GM23338 (cell line): ENCODE results near the gene B4GALT3. TPM values are rescaled to one million over a fixed set of nuclear protein-coding genes. Genes with fewer than 3 reads are reported as not detected.

Experiments used
- ATAC-seq: fragments of 200-7000 bp; cut with Tn5 transposase; 3 replicates; pipeline ENCODE4 v1.9.1; 2020
- DNase-seq: peaks from one replicate; pipeline ENCODE4 v3.0.0-alpha.2; 2015; ENCODE audit warnings: low spot score
- H2AFZ ChIP-seq: fragments of 200-600 bp; sonication (generic); 2 replicates; pipeline ENCODE4 v1.8.0; 2016; ENCODE audit warnings: antibody characterized with exemption, mild to moderate bottlenecking, moderate library complexity
- H3F3A ChIP-seq: fragments of 200-600 bp; sonication (generic); replicated peaks from 2 replicates; pipeline ENCODE4 v1.8.0; 2017; ENCODE audit warnings: antibody characterized with exemption, mixed run types, low read depth
- H3K27ac ChIP-seq: fragments of 200-600 bp; sonication (generic); 2 replicates; pipeline ENCODE4 v1.6.1; 2016; ENCODE audit warnings: low read depth
- H3K27me3 ChIP-seq: fragments of 200-600 bp; sonication (generic); 2 replicates; pipeline ENCODE4 v1.8.0; 2016; ENCODE audit warnings: mild to moderate bottlenecking, mixed run types, moderate library complexity; ENCODE audit not compliant: insufficient read depth
- H3K36me3 ChIP-seq: fragments of 200-600 bp; sonication (generic); 2 replicates; pipeline ENCODE4 v1.8.0; 2016; ENCODE audit warnings: mild to moderate bottlenecking; ENCODE audit not compliant: insufficient read depth
- H3K4me1 ChIP-seq: fragments of 200-600 bp; sonication (generic); 2 replicates; pipeline ENCODE4 v1.8.0; 2016; ENCODE audit warnings: mild to moderate bottlenecking, moderate library complexity; ENCODE audit not compliant: insufficient read depth
- H3K4me2 ChIP-seq: fragments of 200-600 bp; sonication (generic); 2 replicates; pipeline ENCODE4 v1.7.1; 2017; ENCODE audit warnings: mixed run types
- H3K4me3 ChIP-seq: fragments of 200-600 bp; sonication (generic); 2 replicates; pipeline ENCODE4 v1.6.1; 2016; ENCODE audit warnings: mixed run types
- H3K79me2 ChIP-seq: fragments of 200-600 bp; sonication (generic); replicated peaks from 2 replicates; pipeline ENCODE4 v1.8.0; 2017; ENCODE audit warnings: mild to moderate bottlenecking; ENCODE audit not compliant: insufficient read depth
- H3K9me2 ChIP-seq: fragments of 200-600 bp; sonication (generic); 2 replicates; pipeline ENCODE4 v1.8.0; 2017; ENCODE audit not compliant: insufficient read depth
- H4K20me1 ChIP-seq: fragments of 200-600 bp; sonication (generic); replicated peaks from 2 replicates; pipeline ENCODE4 v1.8.0; 2017; ENCODE audit warnings: mild to moderate bottlenecking; ENCODE audit not compliant: insufficient read depth
- H3K27ac Mint-ChIP-seq: 2 replicates; pipeline ENCODE4 v1.8.0; 2020; ENCODE audit warnings: inconsistent platforms, mild to moderate bottlenecking, moderate library complexity, mixed read lengths
- H3K27me3 Mint-ChIP-seq: 3 replicates; pipeline ENCODE4 v1.8.0; 2022; ENCODE audit warnings: low read depth, mild to moderate bottlenecking, moderate library complexity, mixed read lengths, inconsistent platforms; ENCODE audit not compliant: insufficient read depth, poor library complexity
- H3K36me3 Mint-ChIP-seq: 3 replicates; pipeline ENCODE4 v1.8.0; 2021; ENCODE audit warnings: low read depth, mild to moderate bottlenecking, inconsistent platforms, moderate library complexity, mixed read lengths
- H3K4me1 Mint-ChIP-seq: 3 replicates; pipeline ENCODE4 v1.8.0; 2020; ENCODE audit warnings: mild to moderate bottlenecking, inconsistent platforms, mixed read lengths
- H3K4me3 Mint-ChIP-seq: 3 replicates; pipeline ENCODE4 v1.8.0; 2021; ENCODE audit warnings: moderate library complexity, mild to moderate bottlenecking, inconsistent platforms, mixed read lengths
- H3K9me3 Mint-ChIP-seq: 3 replicates; pipeline ENCODE4 v1.8.0; 2020; ENCODE audit warnings: moderate library complexity, mild to moderate bottlenecking, inconsistent platforms, mixed read lengths
- CREB1 ChIP-seq: fragments of 250-450 bp; sonication (Bioruptor Pico); IDR thresholded peaks from 2 replicates; pipeline ENCODE4 v1.5.0; 2020; ENCODE audit warnings: low read depth, mild to moderate bottlenecking, moderate library complexity
- EZH2 ChIP-seq: fragments of 200-600 bp; sonication (generic); IDR thresholded peaks from one replicate; pipeline ENCODE4 v1.8.0; 2017; ENCODE audit warnings: antibody characterized with exemption, mild to moderate bottlenecking, low read depth; ENCODE audit not compliant: unreplicated experiment
- EZH2phosphoT487 ChIP-seq: fragments of 200-600 bp; sonication (generic); IDR thresholded peaks from one replicate; pipeline ENCODE4 v1.8.1; 2018; ENCODE audit warnings: antibody characterized with exemption; ENCODE audit not compliant: unreplicated experiment
- JUNB ChIP-seq: IDR thresholded peaks from one replicate; pipeline ENCODE4 v1.6.1; 2016; ENCODE audit warnings: antibody characterized with exemption; ENCODE audit not compliant: unreplicated experiment
- NANOG ChIP-seq: IDR thresholded peaks from 2 replicates; pipeline ENCODE4 v1.6.1; 2016; ENCODE audit warnings: antibody characterized with exemption, borderline replicate concordance
- POLR2AphosphoS5 ChIP-seq: IDR thresholded peaks from 2 replicates; pipeline ENCODE4 v1.6.1; 2016; ENCODE audit warnings: antibody characterized with exemption, low read depth
- STAT1 ChIP-seq: IDR thresholded peaks from one replicate; pipeline ENCODE4 v1.6.1; 2016; ENCODE audit warnings: antibody characterized with exemption; ENCODE audit not compliant: unreplicated experiment
- ZNF331 ChIP-seq: fragments of 250-450 bp; sonication (Bioruptor Pico); IDR thresholded peaks from 2 replicates; pipeline ENCODE4 v1.5.0; 2020; ENCODE audit warnings: low read depth, mild to moderate bottlenecking, moderate library complexity
- polyA plus RNA-seq: library from polyadenylated mRNA; unstranded; fragments of >200 nt; fragmentation: Nextera tagmentation; extraction: Ambion mirVana; gene quantifications from 2 replicates; pipeline ENCODE4 v1.2.1, GENCODE V29; 2016
- total RNA-seq: library from RNA; depleted of rRNA; stranded (reverse); fragments of >200 nt; shearing (Covaris generic); gene quantifications from 2 replicates; pipeline ENCODE4 v1.2.3, GENCODE V29; 2014
- TF ChIP-seq, protein P1 (sequence below): IDR thresholded peaks from one replicate; pipeline ENCODE4 v1.6.1; 2018; ENCODE audit warnings: antibody characterized with exemption; ENCODE audit not compliant: unreplicated experiment
- TF ChIP-seq, protein P2 (sequence below), 2 experiments: fragments of 200-600 bp in 1 of 2; sonication (generic) in 1 of 2; conservative IDR thresholded peaks; 2 replicates each; pipeline versions ENCODE4 v1.5.1 to v1.6.1; 2016 to 2017; ENCODE audit warnings: antibody characterized with exemption in 2 of 2, low read depth in 2 of 2, mild to moderate bottlenecking in 2 of 2, moderate library complexity in 1 of 2
- TF ChIP-seq, protein P3 (sequence below): fragments of 250-450 bp; sonication (Bioruptor Pico); IDR thresholded peaks from 2 replicates; pipeline ENCODE4 v1.5.0; 2020; ENCODE audit warnings: mild to moderate bottlenecking, moderate library complexity

Gene B4GALT3
- total and polyA plus RNA-seq, 2 experiments from 2014 or later, result 24.2 to 35.8 TPM

DNA sequence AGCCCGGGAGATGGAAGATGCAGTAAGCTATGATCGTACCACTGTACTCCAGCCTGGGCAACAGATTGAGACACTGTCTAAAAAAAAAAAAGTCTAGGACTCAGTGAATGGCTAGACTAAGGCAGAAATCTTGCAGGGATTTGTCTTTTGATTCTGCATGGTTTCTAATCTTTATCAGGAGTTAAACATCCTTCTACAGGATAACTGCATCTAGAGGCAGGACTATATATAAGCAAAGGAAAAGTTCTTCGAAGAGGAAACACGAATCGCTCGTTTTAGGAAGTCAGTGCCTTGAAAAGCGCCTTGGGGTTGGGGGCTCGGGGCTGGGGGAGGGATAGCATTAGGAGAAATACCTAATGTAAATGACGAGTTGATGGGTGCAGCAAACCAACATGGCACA lies 24.1 kb downstream of the B4GALT3 start:
- peaks cover 7% of the 10 kb centered on the region; the same call in 2 of the 3 replicates for H3K4me1 Mint-ChIP-seq
- peaks cover 3% of the 10 kb centered on the region for H3K27me3 Mint-ChIP-seq
- peak overlapping the region; percentile 96 for H2AFZ ChIP-seq
- peak overlapping the region; percentile 60 for H3K4me3 ChIP-seq
- H3K4me1 ChIP-seq, result peaks cover 5% of the 10 kb centered on the region
- DNase-seq (peak; percentile 36), ATAC-seq (peak; percentile 19)
- no peaks in the 10 kb centered on the region for H3K27me3 ChIP-seq
- no peaks in the 10 kb centered on the region for H3K9me3 Mint-ChIP-seq
- H3K27ac ChIP-seq, result peak overlapping the region; percentile 97
- peaks cover 7% of the 10 kb centered on the region; the same call in 1 of the 2 replicates for H3F3A ChIP-seq
- H4K20me1 ChIP-seq, result no peaks in the 10 kb centered on the region
- H3K9me2 ChIP-seq, result no peaks in the 10 kb centered on the region
- peak overlapping the region; percentile 76 for H3K4me2 ChIP-seq
- H3K36me3 ChIP-seq, result no peaks in the 10 kb centered on the region; the same call in 1 of the 2 replicates
- H3K36me3 Mint-ChIP-seq, result peaks cover 14% of the 10 kb centered on the region
- 0 out of 2 replicates have a peak, but pooled peaks cover 9% of the 10 kb centered on the region for H3K79me2 ChIP-seq
- no peak for TF ChIP-seq POLR2AphosphoS5
- peak overlapping the region; percentile 97 for H3K4me3 Mint-ChIP-seq
- no peak overlapping the region; the same call in 1 of the 2 replicates for H3K27ac Mint-ChIP-seq

DNA sequence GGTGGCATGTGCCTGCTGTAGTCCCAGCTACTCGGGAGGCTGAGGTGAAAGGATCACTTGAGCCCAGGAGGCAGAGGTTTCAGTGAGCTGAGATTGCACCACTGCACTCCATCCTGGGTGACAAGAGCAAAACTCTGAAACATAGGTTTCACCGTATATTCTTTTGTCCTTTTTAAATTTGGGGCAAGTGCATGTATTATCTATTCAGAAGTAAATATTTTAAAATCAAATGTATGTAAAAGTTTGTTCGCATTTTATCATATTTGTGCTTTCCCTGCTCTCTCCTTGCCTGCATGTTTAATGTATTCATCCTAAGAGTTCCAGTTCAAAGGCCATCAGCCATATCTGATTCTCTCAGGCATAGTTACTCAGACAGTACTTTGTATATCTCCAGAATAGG lies 31.5 kb downstream of the B4GALT3 start:
- Histone ChIP-seq H3K9me2 (no peaks in the 10 kb centered on the region), H3F3A (no peaks in the 10 kb centered on the region), H3K36me3 (no peaks in the 10 kb centered on the region), H3K4me2 (no peak overlapping the region), H3K27me3 (no peaks in the 10 kb centered on the region), H4K20me1 (no peaks in the 10 kb centered on the region), H3K4me3 (no peak overlapping the region), H3K79me2 (no peaks in the 10 kb centered on the region), H3K27ac (no peak overlapping the region), H2AFZ (no peak overlapping the region), H3K4me1 (no peaks in the 10 kb centered on the region)
- H3K27ac Mint-ChIP-seq, result no peak overlapping the region
- no peaks in the 10 kb centered on the region for H3K36me3 Mint-ChIP-seq
- no peak for DNase-seq
- no peak for ATAC-seq
- peaks cover 3% of the 10 kb centered on the region for H3K27me3 Mint-ChIP-seq
- no peak overlapping the region for H3K4me3 Mint-ChIP-seq
- H3K9me3 Mint-ChIP-seq, result no peaks in the 10 kb centered on the region
- no peaks in the 10 kb centered on the region for H3K4me1 Mint-ChIP-seq
- TF ChIP-seq STAT1 (no peak), EZH2phosphoT487 (no peak), CREB1 (no peak), ZNF331 (CRISPR knock-in tag) (no peak), EZH2 (no peak), JUNB (no peak), NANOG (no peak)
- TF ChIP-seq, protein P1, sequence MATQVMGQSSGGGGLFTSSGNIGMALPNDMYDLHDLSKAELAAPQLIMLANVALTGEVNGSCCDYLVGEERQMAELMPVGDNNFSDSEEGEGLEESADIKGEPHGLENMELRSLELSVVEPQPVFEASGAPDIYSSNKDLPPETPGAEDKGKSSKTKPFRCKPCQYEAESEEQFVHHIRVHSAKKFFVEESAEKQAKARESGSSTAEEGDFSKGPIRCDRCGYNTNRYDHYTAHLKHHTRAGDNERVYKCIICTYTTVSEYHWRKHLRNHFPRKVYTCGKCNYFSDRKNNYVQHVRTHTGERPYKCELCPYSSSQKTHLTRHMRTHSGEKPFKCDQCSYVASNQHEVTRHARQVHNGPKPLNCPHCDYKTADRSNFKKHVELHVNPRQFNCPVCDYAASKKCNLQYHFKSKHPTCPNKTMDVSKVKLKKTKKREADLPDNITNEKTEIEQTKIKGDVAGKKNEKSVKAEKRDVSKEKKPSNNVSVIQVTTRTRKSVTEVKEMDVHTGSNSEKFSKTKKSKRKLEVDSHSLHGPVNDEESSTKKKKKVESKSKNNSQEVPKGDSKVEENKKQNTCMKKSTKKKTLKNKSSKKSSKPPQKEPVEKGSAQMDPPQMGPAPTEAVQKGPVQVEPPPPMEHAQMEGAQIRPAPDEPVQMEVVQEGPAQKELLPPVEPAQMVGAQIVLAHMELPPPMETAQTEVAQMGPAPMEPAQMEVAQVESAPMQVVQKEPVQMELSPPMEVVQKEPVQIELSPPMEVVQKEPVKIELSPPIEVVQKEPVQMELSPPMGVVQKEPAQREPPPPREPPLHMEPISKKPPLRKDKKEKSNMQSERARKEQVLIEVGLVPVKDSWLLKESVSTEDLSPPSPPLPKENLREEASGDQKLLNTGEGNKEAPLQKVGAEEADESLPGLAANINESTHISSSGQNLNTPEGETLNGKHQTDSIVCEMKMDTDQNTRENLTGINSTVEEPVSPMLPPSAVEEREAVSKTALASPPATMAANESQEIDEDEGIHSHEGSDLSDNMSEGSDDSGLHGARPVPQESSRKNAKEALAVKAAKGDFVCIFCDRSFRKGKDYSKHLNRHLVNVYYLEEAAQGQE, result no peak
- TF ChIP-seq, protein P2, sequence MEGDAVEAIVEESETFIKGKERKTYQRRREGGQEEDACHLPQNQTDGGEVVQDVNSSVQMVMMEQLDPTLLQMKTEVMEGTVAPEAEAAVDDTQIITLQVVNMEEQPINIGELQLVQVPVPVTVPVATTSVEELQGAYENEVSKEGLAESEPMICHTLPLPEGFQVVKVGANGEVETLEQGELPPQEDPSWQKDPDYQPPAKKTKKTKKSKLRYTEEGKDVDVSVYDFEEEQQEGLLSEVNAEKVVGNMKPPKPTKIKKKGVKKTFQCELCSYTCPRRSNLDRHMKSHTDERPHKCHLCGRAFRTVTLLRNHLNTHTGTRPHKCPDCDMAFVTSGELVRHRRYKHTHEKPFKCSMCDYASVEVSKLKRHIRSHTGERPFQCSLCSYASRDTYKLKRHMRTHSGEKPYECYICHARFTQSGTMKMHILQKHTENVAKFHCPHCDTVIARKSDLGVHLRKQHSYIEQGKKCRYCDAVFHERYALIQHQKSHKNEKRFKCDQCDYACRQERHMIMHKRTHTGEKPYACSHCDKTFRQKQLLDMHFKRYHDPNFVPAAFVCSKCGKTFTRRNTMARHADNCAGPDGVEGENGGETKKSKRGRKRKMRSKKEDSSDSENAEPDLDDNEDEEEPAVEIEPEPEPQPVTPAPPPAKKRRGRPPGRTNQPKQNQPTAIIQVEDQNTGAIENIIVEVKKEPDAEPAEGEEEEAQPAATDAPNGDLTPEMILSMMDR (conservative IDR thresholded peaks at IDR 0.05; ENCODE audit: low read depth in 2 of 2), result no peak
- TF ChIP-seq, protein P3, sequence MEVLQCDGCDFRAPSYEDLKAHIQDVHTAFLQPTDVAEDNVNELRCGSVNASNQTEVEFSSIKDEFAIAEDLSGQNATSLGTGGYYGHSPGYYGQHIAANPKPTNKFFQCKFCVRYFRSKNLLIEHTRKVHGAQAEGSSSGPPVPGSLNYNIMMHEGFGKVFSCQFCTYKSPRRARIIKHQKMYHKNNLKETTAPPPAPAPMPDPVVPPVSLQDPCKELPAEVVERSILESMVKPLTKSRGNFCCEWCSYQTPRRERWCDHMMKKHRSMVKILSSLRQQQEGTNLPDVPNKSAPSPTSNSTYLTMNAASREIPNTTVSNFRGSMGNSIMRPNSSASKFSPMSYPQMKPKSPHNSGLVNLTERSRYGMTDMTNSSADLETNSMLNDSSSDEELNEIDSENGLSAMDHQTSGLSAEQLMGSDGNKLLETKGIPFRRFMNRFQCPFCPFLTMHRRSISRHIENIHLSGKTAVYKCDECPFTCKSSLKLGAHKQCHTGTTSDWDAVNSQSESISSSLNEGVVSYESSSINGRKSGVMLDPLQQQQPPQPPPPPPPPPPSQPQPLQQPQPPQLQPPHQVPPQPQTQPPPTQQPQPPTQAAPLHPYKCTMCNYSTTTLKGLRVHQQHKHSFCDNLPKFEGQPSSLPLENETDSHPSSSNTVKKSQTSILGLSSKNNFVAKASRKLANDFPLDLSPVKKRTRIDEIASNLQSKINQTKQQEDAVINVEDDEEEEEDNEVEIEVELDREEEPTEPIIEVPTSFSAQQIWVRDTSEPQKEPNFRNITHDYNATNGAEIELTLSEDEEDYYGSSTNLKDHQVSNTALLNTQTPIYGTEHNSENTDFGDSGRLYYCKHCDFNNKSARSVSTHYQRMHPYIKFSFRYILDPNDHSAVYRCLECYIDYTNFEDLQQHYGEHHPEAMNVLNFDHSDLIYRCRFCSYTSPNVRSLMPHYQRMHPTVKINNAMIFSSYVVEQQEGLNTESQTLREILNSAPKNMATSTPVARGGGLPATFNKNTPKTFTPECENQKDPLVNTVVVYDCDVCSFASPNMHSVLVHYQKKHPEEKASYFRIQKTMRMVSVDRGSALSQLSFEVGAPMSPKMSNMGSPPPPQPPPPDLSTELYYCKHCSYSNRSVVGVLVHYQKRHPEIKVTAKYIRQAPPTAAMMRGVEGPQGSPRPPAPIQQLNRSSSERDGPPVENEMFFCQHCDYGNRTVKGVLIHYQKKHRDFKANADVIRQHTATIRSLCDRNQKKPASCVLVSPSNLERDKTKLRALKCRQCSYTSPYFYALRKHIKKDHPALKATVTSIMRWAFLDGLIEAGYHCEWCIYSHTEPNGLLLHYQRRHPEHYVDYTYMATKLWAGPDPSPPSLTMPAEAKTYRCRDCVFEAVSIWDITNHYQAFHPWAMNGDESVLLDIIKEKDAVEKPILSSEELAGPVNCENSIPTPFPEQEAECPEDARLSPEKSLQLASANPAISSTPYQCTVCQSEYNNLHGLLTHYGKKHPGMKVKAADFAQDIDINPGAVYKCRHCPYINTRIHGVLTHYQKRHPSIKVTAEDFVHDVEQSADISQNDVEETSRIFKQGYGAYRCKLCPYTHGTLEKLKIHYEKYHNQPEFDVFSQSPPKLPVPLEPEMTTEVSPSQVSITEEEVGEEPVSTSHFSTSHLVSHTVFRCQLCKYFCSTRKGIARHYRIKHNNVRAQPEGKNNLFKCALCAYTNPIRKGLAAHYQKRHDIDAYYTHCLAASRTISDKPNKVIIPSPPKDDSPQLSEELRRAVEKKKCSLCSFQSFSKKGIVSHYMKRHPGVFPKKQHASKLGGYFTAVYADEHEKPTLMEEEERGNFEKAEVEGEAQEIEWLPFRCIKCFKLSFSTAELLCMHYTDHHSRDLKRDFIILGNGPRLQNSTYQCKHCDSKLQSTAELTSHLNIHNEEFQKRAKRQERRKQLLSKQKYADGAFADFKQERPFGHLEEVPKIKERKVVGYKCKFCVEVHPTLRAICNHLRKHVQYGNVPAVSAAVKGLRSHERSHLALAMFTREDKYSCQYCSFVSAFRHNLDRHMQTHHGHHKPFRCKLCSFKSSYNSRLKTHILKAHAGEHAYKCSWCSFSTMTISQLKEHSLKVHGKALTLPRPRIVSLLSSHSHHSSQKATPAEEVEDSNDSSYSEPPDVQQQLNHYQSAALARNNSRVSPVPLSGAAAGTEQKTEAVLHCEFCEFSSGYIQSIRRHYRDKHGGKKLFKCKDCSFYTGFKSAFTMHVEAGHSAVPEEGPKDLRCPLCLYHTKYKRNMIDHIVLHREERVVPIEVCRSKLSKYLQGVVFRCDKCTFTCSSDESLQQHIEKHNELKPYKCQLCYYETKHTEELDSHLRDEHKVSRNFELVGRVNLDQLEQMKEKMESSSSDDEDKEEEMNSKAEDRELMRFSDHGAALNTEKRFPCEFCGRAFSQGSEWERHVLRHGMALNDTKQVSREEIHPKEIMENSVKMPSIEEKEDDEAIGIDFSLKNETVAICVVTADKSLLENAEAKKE (CRISPR knock-in tag), result no peak
